CD4-positive, alpha-beta T cell (primary cell): ENCODE results near the gene SHROOM2. TPM values are rescaled to one million over a fixed set of nuclear protein-coding genes. Genes with fewer than 3 reads are reported as not detected.
A peak's percentile ranks its signal among the peaks of the same experiment; 100 is the strongest.

Source experiments
- ATAC-seq: fragments of 200-7000 bp; cut with Tn5 transposase; one replicate; pipeline ENCODE4 v1.10.0; 2022; ENCODE audit warnings: mild to moderate bottlenecking; ENCODE audit not compliant: poor library complexity
- CTCF ChIA-PET: fragments of 350-600 bp; sonication (Branson Sonifier 250); formaldehyde crosslinking; loops from one replicate; lab custom pipeline; 2021; ENCODE audit warnings: antibody characterized with exemption, inconsistent platforms; lab: Charles Lee
- POLR2A ChIA-PET: fragments of 350-600 bp; sonication (Branson Sonifier 250); formaldehyde crosslinking; loops from one replicate; lab custom pipeline; 2021; ENCODE audit warnings: antibody characterized with exemption, inconsistent platforms; lab: Charles Lee
- DNase-seq, 14 experiments: peaks; one replicate each; pipeline ENCODE4 v3.0.0-alpha.2; 2013 to 2020; ENCODE audit warnings: mixed read lengths in 2 of 14
- H3K27ac ChIP-seq, 2 donors: one replicate each; pipeline versions ENCODE4 v1.5.1 to v1.7.0; 2013; ENCODE audit warnings: low read length in 2 of 2, low read depth in 1 of 2, mild to moderate bottlenecking in 1 of 2
- H3K27me3 ChIP-seq, 2 experiments: 1 replicate in 1 of 2; 2 replicates in 1 of 2; pipeline versions ENCODE4 v1.6.1 to v1.7.0; 2013; ENCODE audit warnings: low read length in 2 of 2, control low read depth in 1 of 2, mild to moderate bottlenecking in 1 of 2, moderate library complexity in 1 of 2; ENCODE audit not compliant: insufficient read depth in 2 of 2, control insufficient read depth in 1 of 2
- H3K36me3 ChIP-seq: one replicate; pipeline ENCODE4 v1.6.1; 2013; ENCODE audit warnings: low read length, control low read depth; ENCODE audit not compliant: insufficient read depth
- H3K4me1 ChIP-seq: one replicate; pipeline ENCODE4 v1.6.1; 2013; ENCODE audit warnings: low read length, control low read depth; ENCODE audit not compliant: insufficient read depth
- H3K4me3 ChIP-seq: one replicate; pipeline ENCODE4 v1.5.1; 2013; ENCODE audit warnings: mild to moderate bottlenecking, low read length, moderate library complexity
- H3K9me3 ChIP-seq, 2 experiments: 1 replicate in 1 of 2; 2 replicates in 1 of 2; pipeline versions ENCODE4 v1.6.1 to v1.7.0; 2013; ENCODE audit warnings: low read length in 2 of 2, mild to moderate bottlenecking in 2 of 2, control low read depth in 1 of 2, moderate library complexity in 1 of 2; ENCODE audit not compliant: control insufficient read depth in 1 of 2, insufficient read depth in 1 of 2
- H3K27ac Mint-ChIP-seq: one replicate; pipeline ENCODE4 v1.8.0; 2020; ENCODE audit warnings: mixed read lengths
- H3K27me3 Mint-ChIP-seq: one replicate; pipeline ENCODE4 v1.8.0; 2021; ENCODE audit warnings: mixed read lengths
- H3K36me3 Mint-ChIP-seq: one replicate; pipeline ENCODE4 v1.8.0; 2021; ENCODE audit warnings: low read depth, mixed read lengths
- H3K4me1 Mint-ChIP-seq: one replicate; pipeline ENCODE4 v1.8.0; 2021; ENCODE audit warnings: low read depth, mixed read lengths
- H3K4me3 Mint-ChIP-seq: one replicate; pipeline ENCODE4 v1.8.0; 2020; ENCODE audit warnings: mild to moderate bottlenecking, mixed read lengths
- H3K9me3 Mint-ChIP-seq: one replicate; pipeline ENCODE4 v1.8.0; 2020; ENCODE audit warnings: mixed read lengths
- CTCF ChIP-seq: fragments of 200-600 bp; IDR thresholded peaks from one replicate; pipeline ENCODE4 v1.8.0; 2022; ENCODE audit warnings: antibody characterized with exemption, mild to moderate bottlenecking
- intact Hi-C, 2 experiments: fragments of 100-400 bp; cut with DNase I in 1 of 2; cut with micrococcal nuclease in 1 of 2; formaldehyde crosslinking; loops; one replicate each; pipeline versions ENCODE4 v1.15.1 to v1.9.0; 2023 to 2025; cut with DNase I, micrococcal nuclease
- total RNA-seq, 174 experiments: library from RNA in 2 of 174; stranded (reverse) in 2 of 174; gene quantifications; one replicate each; pipeline ENCODE4 v1.2.3 and lab custom pipeline; 2021 to 2026

SHROOM2 gene
- total RNA-seq, 2 experiments from 2014 or later = not detected

- peaks cover 23% of the 10 kb centered on the region for H3K4me1 Mint-ChIP-seq
- ChIA-PET POLR2A (no interaction called here), CTCF (no interaction called here)
- intact Hi-C loops = loop anchor here (1.0 to 10.0 kb wide), 4 partner anchors 115 to 1059 kb away; no protein-coding TSS in a partner anchor
- Histone ChIP-seq H3K9me3 (no peaks in the 10 kb centered on the region), H3K27me3 (no peaks in the 10 kb centered on the region), H3K4me1 (no peaks in the 10 kb centered on the region), H3K4me3 (no peak overlapping the region), H3K36me3 (no peaks in the 10 kb centered on the region), H3K27ac (no peak overlapping the region)
- no peaks in the 10 kb centered on the region for H3K36me3 Mint-ChIP-seq
- ATAC-seq (peak; percentile 71), DNase-seq (peak; percentile 4 to 61 (median 24))
- peak; percentile 31 for TF ChIP-seq CTCF
- H3K4me3 Mint-ChIP-seq = no peak overlapping the region
- H3K27ac Mint-ChIP-seq = no peak overlapping the region
- no peaks in the 10 kb centered on the region for H3K9me3 Mint-ChIP-seq
- H3K27me3 Mint-ChIP-seq = peaks cover 17% of the 10 kb centered on the region
These were observed 87.7 kb downstream of the SHROOM2 start for GRCh38 chrX:9873952-9874351.

GRCh38 chrX:9874483-9874882, 88.3 kb downstream of the SHROOM2 start:
- no peak for ATAC-seq

GRCh38 chrX:9875801-9876200, 89.6 kb downstream of the SHROOM2 start:
- no peaks in the 10 kb centered on the region for H3K9me3 Mint-ChIP-seq
- no peaks in the 10 kb centered on the region for H3K36me3 Mint-ChIP-seq
- Histone ChIP-seq H3K4me3 (no peak overlapping the region), H3K27me3 (no peaks in the 10 kb centered on the region), H3K27ac (no peak overlapping the region), H3K9me3 (no peaks in the 10 kb centered on the region), H3K36me3 (no peaks in the 10 kb centered on the region), H3K4me1 (no peaks in the 10 kb centered on the region)
- intact Hi-C loops = loop anchor here (2.0 to 10.0 kb wide), 4 partner anchors 113 to 1061 kb away; no protein-coding TSS in a partner anchor
- POLR2A ChIA-PET = no interaction called here
- H3K4me3 Mint-ChIP-seq = no peak overlapping the region
- ATAC-seq (no peak), DNase-seq (no peak)
- TF ChIP-seq CTCF = no peak
- peaks cover 23% of the 10 kb centered on the region for H3K4me1 Mint-ChIP-seq
- no peak overlapping the region for H3K27ac Mint-ChIP-seq
- peaks cover 12% of the 10 kb centered on the region for H3K27me3 Mint-ChIP-seq
- CTCF ChIA-PET = no interaction called here

More at GRCh38 chrX:9874483-9874882, 88.3 kb downstream of the SHROOM2 start:
- Mint-ChIP-seq H3K36me3 (no peaks in the 10 kb centered on the region), H3K4me3 (no peak overlapping the region), H3K27ac (no peak overlapping the region), H3K27me3 (peaks cover 13% of the 10 kb centered on the region), H3K4me1 (peaks cover 23% of the 10 kb centered on the region), H3K9me3 (no peaks in the 10 kb centered on the region)
- POLR2A ChIA-PET = no interaction called here
- no peak for TF ChIP-seq CTCF
- Histone ChIP-seq H3K27me3 (no peaks in the 10 kb centered on the region), H3K36me3 (no peaks in the 10 kb centered on the region), H3K4me3 (no peak overlapping the region), H3K4me1 (no peaks in the 10 kb centered on the region), H3K9me3 (no peaks in the 10 kb centered on the region), H3K27ac (no peak overlapping the region)
- no peak for DNase-seq
- CTCF ChIA-PET = no interaction called here
- intact Hi-C loops = loop anchor here (1.0 to 10.0 kb wide), 4 partner anchors 114 to 1060 kb away; no protein-coding TSS in a partner anchor
